Right lobe of liver (tissue), 6 donors: ENCODE data around the gene CRIP3. TPM values are rescaled to one million over a fixed set of nuclear protein-coding genes. Genes with fewer than 3 reads are reported as not detected.
A peak's percentile ranks its signal among the peaks of the same experiment; 100 is the strongest.
"Not testable (repeated sequence)": the region's sequence is repeated elsewhere in the genome, so short reads cannot be mapped to it uniquely, and the experiment has no call there.

ENCODE experiments used
- ATAC-seq, 4 donors: fragments of 200-7000 bp; cut with Tn5 transposase; one replicate each; pipeline ENCODE4 v1.9.1; 2020; ENCODE audit warnings: mild to moderate bottlenecking in 4 of 4, moderate library complexity in 4 of 4
- DNase-seq, 3 donors: peaks; one replicate each; pipeline ENCODE4 v3.0.0-alpha.2; 2020
- H3K27ac ChIP-seq, 3 donors: fragments of 200-600 bp; one replicate each; pipeline ENCODE4 v1.8.0; 2022
- H3K27me3 ChIP-seq, 2 donors: fragments of 200-600 bp; one replicate each; pipeline ENCODE4 v1.8.0; 2022
- H3K36me3 ChIP-seq, 4 donors: fragments of 200-600 bp; sonication (generic) in 1 of 4; one replicate each; pipeline versions ENCODE4 v1.5.1 to v1.8.0; 2017 to 2022; ENCODE audit warnings: control low read depth in 1 of 4
- H3K4me1 ChIP-seq, 4 donors: fragments of 200-600 bp; sonication (generic) in 1 of 4; one replicate each; pipeline versions ENCODE4 v1.5.1 to v1.8.0; 2017 to 2022; ENCODE audit warnings: control low read depth in 1 of 4
- H3K4me3 ChIP-seq, 3 donors: fragments of 200-600 bp; one replicate each; pipeline ENCODE4 v1.8.0; 2022
- H3K9me3 ChIP-seq, 4 donors: fragments of 200-600 bp; sonication (generic) in 1 of 4; one replicate each; pipeline versions ENCODE4 v1.5.1 to v1.8.0; 2017 to 2022; ENCODE audit warnings: control low read depth in 1 of 4
- CTCF ChIP-seq, 4 donors: fragments of 200-600 bp in 3 of 4; fragments of 450-650 bp in 1 of 4; IDR thresholded peaks; one replicate each; pipeline versions ENCODE4 v1.5.1 to v1.8.0; 2016 to 2022; ENCODE audit warnings: antibody characterized with exemption in 4 of 4, mild to moderate bottlenecking in 2 of 4
- POLR2A ChIP-seq: fragments of 450-650 bp; IDR thresholded peaks from one replicate; pipeline ENCODE4 v1.6.1; 2017; ENCODE audit warnings: antibody characterized with exemption, mild to moderate bottlenecking
- WGBS: methylation state at CpG from one replicate; pipeline ENCODE4 v1.1.6; 2018; ENCODE audit warnings: low coverage, low lambda C conversion rate; ENCODE audit not compliant: insufficient coverage; ENCODE audit errors: missing lambda C conversion rate; 5-methylcytosine and 5-hydroxymethylcytosine counted together
- intact Hi-C, 2 donors: fragments of 100-400 bp; cut with DNase I; formaldehyde crosslinking; loops; one replicate each; pipeline versions ENCODE4 v1.11.2 to v1.14.1; 2022
- total RNA-seq, 6 experiments: library from RNA; depleted of rRNA in 2 of 6; stranded (reverse); fragments of >200 nt in 2 of 6; fragmentation: NEBNext Ultra II Directional in 3 of 6; extraction: Animal tissue kit (Norgen Biotek cat#: 25700) in 3 of 6; gene quantifications; one replicate each; pipeline versions ENCODE4 v1.1.0 to v1.2.4, GENCODE V29; 2016 to 2023
- donor health status: DM: no; HTN: yes; CAD: no.
- donor health status: DM: no; HTN: no; CAD: no.
- donor health status: DM: no; HTN: no; CAD: no.
- donor health status: DM: no; HTN: yes; CAD: no.
- donor health status: DM: no; HTN: yes; CAD: no.

CRIP3 gene
- total RNA-seq, 6 experiments from 2014 or later: 2.1 to 7.9 (median 5.2) TPM

GRCh38 chr6:43306086-43306485 is 2.5 kb downstream of the CRIP3 start:
- H3K27me3 ChIP-seq: no peaks in the 10 kb centered on the region
- intact Hi-C loops: no loop called here
- H3K4me1 ChIP-seq: peaks cover 0 to 41% (median 2%) of the 10 kb centered on the region in 4 donors
- WGBS: 33% methylated on average over 2 of the region's 7 CpGs
- peaks cover 0 to 35% (median 18%) of the 10 kb centered on the region in 4 donors for H3K36me3 ChIP-seq
- no peak overlapping the region for H3K4me3 ChIP-seq
- H3K27ac ChIP-seq: peak overlapping the region; percentile 43 to 67 (median 47)
- no peaks in the 10 kb centered on the region for H3K9me3 ChIP-seq
- peak; percentile 21 to 36 (median 28) for ATAC-seq
- TF ChIP-seq CTCF (IDR thresholded peaks at IDR 0.05) (no peak), POLR2A (no peak)
- DNase-seq: no peak

GRCh38 chr6:43304882-43305281 is 3.7 kb downstream of the CRIP3 start:
- ATAC-seq (no peak), DNase-seq (no peak)
- Histone ChIP-seq H3K4me1 (peaks cover 0 to 53% (median 3%) of the 10 kb centered on the region in 4 donors), H3K4me3 (no peak overlapping the region), H3K36me3 (peaks cover 0 to 47% (median 20%) of the 10 kb centered on the region in 4 donors), H3K27ac (no peak overlapping the region), H3K27me3 (no peaks in the 10 kb centered on the region), H3K9me3 (no peaks in the 10 kb centered on the region)
- 17% methylated on average over 1 of the region's 2 CpGs for WGBS
- intact Hi-C loops: no loop called here
- TF ChIP-seq CTCF (IDR thresholded peaks at IDR 0.05) (no peak), POLR2A (no peak)

- no peak for TF ChIP-seq POLR2A
- no peak for TF ChIP-seq CTCF (IDR thresholded peaks at IDR 0.05)
- no CpG with 5 or more reads among the region's 3 CpGs for WGBS
- Histone ChIP-seq H3K4me1 (peaks cover 0 to 55% (median 3%) of the 10 kb centered on the region in 4 donors), H3K27me3 (no peaks in the 10 kb centered on the region), H3K36me3 (peaks cover 0 to 51% (median 20%) of the 10 kb centered on the region in 4 donors), H3K4me3 (no peak overlapping the region), H3K9me3 (no peaks in the 10 kb centered on the region), H3K27ac (no peak overlapping the region)
- ATAC-seq (no peak), DNase-seq (no peak)
- intact Hi-C loops: no loop called here
Measured at GRCh38 chr6:43304361-43304760, 4.3 kb downstream of the CRIP3 start.

- H3K36me3 ChIP-seq: peaks cover 0 to 51% (median 20%) of the 10 kb centered on the region in 4 donors
- ATAC-seq (no peak), DNase-seq (no peak)
- no peak for TF ChIP-seq CTCF (IDR thresholded peaks at IDR 0.05)
- no peak for TF ChIP-seq POLR2A
- no peak overlapping the region for H3K27ac ChIP-seq
- H3K9me3 ChIP-seq: no peaks in the 10 kb centered on the region
- no peaks in the 10 kb centered on the region for H3K27me3 ChIP-seq
- no peak overlapping the region for H3K4me3 ChIP-seq
- intact Hi-C loops: no loop called here
- H3K4me1 ChIP-seq: peaks cover 0 to 50% (median 3%) of the 10 kb centered on the region in 4 donors
- 45% methylated on average over 2 of the region's 8 CpGs for WGBS
Measured at GRCh38 chr6:43303751-43304331, 4.8 kb downstream of the CRIP3 start.

- H3K36me3 ChIP-seq: peaks cover 0 to 51% (median 20%) of the 10 kb centered on the region in 4 donors
- intact Hi-C loops, H3K4me3 ChIP-seq, ATAC-seq, DNase-seq, H3K27me3 ChIP-seq, H3K27ac ChIP-seq, H3K9me3 ChIP-seq: not testable (repeated sequence)
- WGBS: no CpG with 5 or more reads among the region's 11 CpGs
- H3K4me1 ChIP-seq: peaks cover 0 to 41% (median 3%) of the 10 kb centered on the region in 4 donors
Measured at GRCh38 chr6:43303006-43303405, 5.6 kb downstream of the CRIP3 start.
